HepG2 (cell line): Measurements from ENCODE around the gene APOA1. TPM values are rescaled to one million over a fixed set of nuclear protein-coding genes. Genes with fewer than 3 reads are reported as not detected.
A peak's percentile ranks its signal among the peaks of the same experiment; 100 is the strongest.

Experiments
- ADNP ChIP-seq: sonication (generic); formaldehyde crosslinking; IDR thresholded peaks from 2 replicates; pipeline ENCODE4 v1.4.0; 2020; ENCODE audit warnings: missing genetic modification reagents
- BRD4 ChIP-seq: sonication (generic); formaldehyde crosslinking; IDR thresholded peaks from 2 replicates; pipeline ENCODE4 v1.4.0; 2020; ENCODE audit warnings: missing genetic modification reagents
- DPF2 ChIP-seq: sonication (generic); formaldehyde crosslinking; IDR thresholded peaks from 2 replicates; pipeline ENCODE4 v1.4.0; 2020; ENCODE audit warnings: mild to moderate bottlenecking, low read depth, missing genetic modification reagents, borderline replicate concordance
- ETV5 ChIP-seq: IDR thresholded peaks from 2 replicates; pipeline ENCODE4 v1.6.1; 2018; ENCODE audit warnings: missing biosample characterization, missing genetic modification reagents, inconsistent platforms, borderline replicate concordance
- FOXM1 ChIP-seq: sonication (generic); formaldehyde crosslinking; IDR thresholded peaks from 2 replicates; pipeline ENCODE4 v1.5.0; 2020; ENCODE audit warnings: missing genetic modification reagents
- HCFC1 ChIP-seq: fragments of 150-350 bp; IDR thresholded peaks from 2 replicates; pipeline ENCODE4 v1.6.1; 2014; ENCODE audit warnings: low read depth, low read length
- HDAC1 ChIP-seq: sonication (generic); formaldehyde crosslinking; IDR thresholded peaks from 2 replicates; pipeline ENCODE4 v1.5.1; 2020; ENCODE audit warnings: mild to moderate bottlenecking, missing genetic modification reagents
- HOXA5 ChIP-seq: sonication (generic); formaldehyde crosslinking; IDR thresholded peaks from 2 replicates; pipeline ENCODE4 v1.4.0; 2020; ENCODE audit warnings: missing genetic modification reagents
- IRF1 ChIP-seq: sonication (generic); formaldehyde crosslinking; IDR thresholded peaks from 2 replicates; pipeline ENCODE4 v1.4.0; 2020; ENCODE audit warnings: low read depth, mild to moderate bottlenecking, missing genetic modification reagents
- JDP2 ChIP-seq: sonication (generic); formaldehyde crosslinking; IDR thresholded peaks from 2 replicates; pipeline ENCODE4 v1.8.1; 2022; ENCODE audit warnings: missing genetic modification reagents, borderline replicate concordance
- JUNB ChIP-seq: sonication (generic); formaldehyde crosslinking; IDR thresholded peaks from 2 replicates; pipeline ENCODE4 v1.8.0; 2022; ENCODE audit warnings: missing genetic modification reagents, mild to moderate bottlenecking, borderline replicate concordance
- JUND ChIP-seq: sonication (generic); formaldehyde crosslinking; IDR thresholded peaks from 2 replicates; pipeline ENCODE4 v1.8.0; 2022; ENCODE audit warnings: mild to moderate bottlenecking, missing genetic modification reagents
- KDM5A ChIP-seq: fragments of 200-600 bp; sonication (generic); IDR thresholded peaks from 2 replicates; pipeline ENCODE4 v1.7.0; 2018; ENCODE audit warnings: antibody characterized with exemption, mild to moderate bottlenecking, low read length, borderline replicate concordance
- KLF13 ChIP-seq: sonication (generic); formaldehyde crosslinking; IDR thresholded peaks from 2 replicates; pipeline ENCODE4 v1.4.0; 2020; ENCODE audit warnings: mild to moderate bottlenecking, missing genetic modification reagents
- NFIC ChIP-seq: IDR thresholded peaks from 2 replicates; pipeline ENCODE4 v1.6.1; 2012; ENCODE audit warnings: mild to moderate bottlenecking, low read length, inconsistent platforms
- NFRKB ChIP-seq: fragments of 450-650 bp; IDR thresholded peaks from 2 replicates; pipeline ENCODE4 v1.6.1; 2017
- PCBP1 ChIP-seq: fragments of 200-400 bp; formaldehyde crosslinking; IDR thresholded peaks from 2 replicates; pipeline ENCODE4 v1.6.1; 2017; ENCODE audit warnings: mild to moderate bottlenecking, low read depth, low read length, borderline replicate concordance
- RBFOX2 ChIP-seq: fragments of 200-400 bp; formaldehyde crosslinking; IDR thresholded peaks from 2 replicates; pipeline ENCODE4 v1.6.1; 2017; ENCODE audit warnings: low read depth, mild to moderate bottlenecking, low read length
- REPIN1 ChIP-seq: sonication (generic); formaldehyde crosslinking; IDR thresholded peaks from 2 replicates; pipeline ENCODE4 v1.8.0; 2022; ENCODE audit warnings: missing genetic modification reagents, low read depth, mild to moderate bottlenecking, borderline replicate concordance
- SALL1 ChIP-seq: sonication (generic); formaldehyde crosslinking; IDR thresholded peaks from 2 replicates; pipeline ENCODE4 v1.8.0; 2022; ENCODE audit warnings: mild to moderate bottlenecking, missing genetic modification reagents
- TBX2 ChIP-seq: sonication (generic); formaldehyde crosslinking; IDR thresholded peaks from 2 replicates; pipeline ENCODE4 v1.5.0; 2020; ENCODE audit warnings: missing genetic modification reagents, mild to moderate bottlenecking, borderline replicate concordance
- THAP8 ChIP-seq: sonication (generic); formaldehyde crosslinking; IDR thresholded peaks from 2 replicates; pipeline ENCODE4 v1.5.1; 2020; ENCODE audit warnings: missing genetic modification reagents, mild to moderate bottlenecking, borderline replicate concordance
- ZBTB7B ChIP-seq: sonication (generic); formaldehyde crosslinking; IDR thresholded peaks from 2 replicates; pipeline ENCODE4 v1.4.0; 2020; ENCODE audit warnings: missing genetic modification reagents
- ZNF205 ChIP-seq: IDR thresholded peaks from 2 replicates; pipeline ENCODE4 v1.6.1; 2018; ENCODE audit warnings: missing biosample characterization, missing genetic modification reagents
- ZNF33B ChIP-seq: sonication (generic); formaldehyde crosslinking; IDR thresholded peaks from 2 replicates; pipeline ENCODE4 v1.5.1; 2020; ENCODE audit warnings: mild to moderate bottlenecking, missing genetic modification reagents
- ZNF350 ChIP-seq: sonication (generic); formaldehyde crosslinking; IDR thresholded peaks from 2 replicates; pipeline ENCODE4 v1.4.0; 2020; ENCODE audit warnings: mild to moderate bottlenecking, low read depth, missing genetic modification reagents, borderline replicate concordance
- ZNF432 ChIP-seq: sonication (generic); formaldehyde crosslinking; IDR thresholded peaks from 2 replicates; pipeline ENCODE4 v1.5.0; 2020; ENCODE audit warnings: missing genetic modification reagents, mild to moderate bottlenecking, borderline replicate concordance
- ZNF496 ChIP-seq: sonication (generic); formaldehyde crosslinking; IDR thresholded peaks from 2 replicates; pipeline ENCODE4 v1.8.1; 2023; ENCODE audit warnings: mild to moderate bottlenecking, moderate library complexity, missing genetic modification reagents; ENCODE audit not compliant: insufficient replicate concordance
- ZSCAN21 ChIP-seq: sonication (generic); formaldehyde crosslinking; IDR thresholded peaks from 2 replicates; pipeline ENCODE4 v1.8.0; 2022; ENCODE audit warnings: mild to moderate bottlenecking, missing genetic modification reagents, moderate library complexity, borderline replicate concordance
- polyA plus RNA-seq, 8 experiments: library from polyadenylated mRNA; depleted of rRNA in 3 of 8; stranded (reverse) in 7 of 8; unstranded in 1 of 8; fragments of >200 nt; fragmentation: Illumina TruSeq in 4 of 8; extraction: Trizol in 4 of 8; gene quantifications; 2 replicates each; pipeline versions ENCODE4 v1.2.1 to v1.2.3, GENCODE V29; 2011 to 2016; ENCODE audit warnings: low read depth in 4 of 8, missing spikeins in 1 of 8, mixed read lengths in 1 of 8; ENCODE audit not compliant: insufficient read depth in 1 of 8
- total RNA-seq, 5 experiments: library from RNA; depleted of rRNA; stranded (reverse); fragments of >200 nt; fragmentation: Illumina TruSeq; extraction: Trizol; gene quantifications; 2 replicates each; pipeline ENCODE4 v1.2.3, GENCODE V29; 2016; ENCODE audit warnings: low read depth in 1 of 5
- TF ChIP-seq, protein P1 (sequence below): sonication (generic); formaldehyde crosslinking; IDR thresholded peaks from 2 replicates; pipeline ENCODE4 v1.9.0; 2022; ENCODE audit warnings: missing genetic modification reagents, mild to moderate bottlenecking, borderline replicate concordance

Gene APOA1
- total and polyA plus RNA-seq, 2 of the 13 experiments (the other 11 are each of a cell fraction or from before 2014, with no cell fraction given), result 1,973 to 5,485 TPM

- TF ChIP-seq ZNF350 (CRISPR knock-in tag), result 0 out of 2 replicates have a peak, but pooled peaks have one; percentile 22
- no peak; the same call in 1 of the 2 replicates for TF ChIP-seq REPIN1
- TF ChIP-seq KDM5A, result no peak
- TF ChIP-seq JUND (CRISPR knock-in tag), result no peak
- no peak for TF ChIP-seq HDAC1 (CRISPR knock-in tag)
- TF ChIP-seq JDP2 (CRISPR knock-in tag), result no peak
- TF ChIP-seq ZNF432 (CRISPR knock-in tag), result no peak
- no peak for TF ChIP-seq PCBP1
- TF ChIP-seq, protein P1, sequence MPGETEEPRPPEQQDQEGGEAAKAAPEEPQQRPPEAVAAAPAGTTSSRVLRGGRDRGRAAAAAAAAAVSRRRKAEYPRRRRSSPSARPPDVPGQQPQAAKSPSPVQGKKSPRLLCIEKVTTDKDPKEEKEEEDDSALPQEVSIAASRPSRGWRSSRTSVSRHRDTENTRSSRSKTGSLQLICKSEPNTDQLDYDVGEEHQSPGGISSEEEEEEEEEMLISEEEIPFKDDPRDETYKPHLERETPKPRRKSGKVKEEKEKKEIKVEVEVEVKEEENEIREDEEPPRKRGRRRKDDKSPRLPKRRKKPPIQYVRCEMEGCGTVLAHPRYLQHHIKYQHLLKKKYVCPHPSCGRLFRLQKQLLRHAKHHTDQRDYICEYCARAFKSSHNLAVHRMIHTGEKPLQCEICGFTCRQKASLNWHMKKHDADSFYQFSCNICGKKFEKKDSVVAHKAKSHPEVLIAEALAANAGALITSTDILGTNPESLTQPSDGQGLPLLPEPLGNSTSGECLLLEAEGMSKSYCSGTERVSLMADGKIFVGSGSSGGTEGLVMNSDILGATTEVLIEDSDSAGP, result peak; percentile 33; the same call in 1 of the 2 replicates
- 0 out of 2 replicates have a peak, but pooled peaks have one; percentile 21 for TF ChIP-seq ZSCAN21 (CRISPR knock-in tag)
- TF ChIP-seq ETV5 (CRISPR knock-in tag), result peak; percentile 63; the same call in 1 of the 2 replicates
- TF ChIP-seq NFRKB, result no peak
- TF ChIP-seq SALL1, result peak; percentile 62
- peak; percentile 26; the same call in 1 of the 2 replicates for TF ChIP-seq TBX2
- no peak for TF ChIP-seq FOXM1 (CRISPR knock-in tag)
- no peak for TF ChIP-seq JUNB (CRISPR knock-in tag)
- no peak for TF ChIP-seq HCFC1
- TF ChIP-seq ZBTB7B (CRISPR knock-in tag), result 0 out of 2 replicates have a peak, but pooled peaks have one; percentile 41
- TF ChIP-seq BRD4, result no peak
- TF ChIP-seq ZNF205 (CRISPR knock-in tag), result no peak; the same call in 1 of the 2 replicates
- TF ChIP-seq NFIC, result no peak
- TF ChIP-seq IRF1, result no peak
- no peak for TF ChIP-seq ADNP (CRISPR knock-in tag)
- no peak for TF ChIP-seq HOXA5 (CRISPR knock-in tag)
- TF ChIP-seq ZNF33B, result no peak
- no peak for TF ChIP-seq RBFOX2
- TF ChIP-seq DPF2, result no peak
- no peak for TF ChIP-seq ZNF496
- TF ChIP-seq KLF13 (CRISPR knock-in tag), result no peak
- no peak for TF ChIP-seq THAP8 (CRISPR knock-in tag)
Measured at GRCh38 chr11:116813781-116814471, 23.5 kb downstream of the APOA1 start (continued).
